GM19467 (cell line): ENCODE measurements around the gene ANKRD6.

ENCODE experiments used
- ATAC-seq: cut with Tn5 transposase; IDR thresholded peaks from one replicate; pipeline ENCODE4 v1.9.1; 2021; ENCODE audit warnings: mild to moderate bottlenecking, moderate library complexity; ENCODE audit not compliant: unreplicated experiment

Gene ANKRD6

DNA sequence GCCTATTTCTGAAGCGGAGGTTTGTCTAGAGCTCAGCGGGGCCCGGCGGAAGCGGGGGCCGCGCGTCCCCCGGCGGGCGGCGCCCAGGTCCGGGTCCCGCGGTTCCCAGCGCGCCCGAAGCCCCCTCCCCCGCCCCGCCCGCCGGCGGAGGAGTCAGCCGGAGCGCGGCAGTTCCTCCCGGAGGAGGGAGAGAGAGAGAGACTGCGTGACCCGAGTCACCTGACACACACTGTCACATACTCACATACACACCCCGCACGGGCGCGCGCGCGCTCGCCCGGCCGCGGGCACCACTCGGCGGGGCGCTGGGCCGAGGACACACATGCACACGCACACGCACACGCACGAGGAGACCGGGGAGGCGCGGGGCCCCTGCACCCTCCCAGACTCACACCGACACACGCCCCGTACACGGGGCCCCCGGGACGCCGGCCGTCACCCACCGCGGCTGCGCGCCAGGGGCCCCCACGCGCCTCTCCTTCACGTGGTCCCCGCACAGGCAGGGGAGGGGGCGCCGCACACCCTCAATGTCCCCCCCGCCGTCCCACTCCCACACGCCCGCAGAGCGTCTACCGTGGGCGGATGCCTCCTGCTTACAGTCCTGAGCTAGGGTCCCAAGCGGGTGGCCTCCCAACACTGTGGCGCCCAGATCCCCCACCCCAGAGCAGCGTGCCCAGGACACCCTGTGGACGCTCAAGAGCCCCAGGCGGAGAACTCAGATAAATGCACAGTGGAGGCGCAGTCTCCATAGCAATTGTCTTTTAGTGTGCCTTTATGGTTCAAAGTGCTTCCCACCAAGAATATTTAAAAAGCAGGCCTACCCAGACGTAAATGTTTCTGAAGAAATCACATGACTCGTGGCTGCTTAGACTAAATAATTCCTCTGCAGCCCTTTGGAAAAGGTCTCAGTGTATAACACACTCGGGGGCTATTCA lies 20.6 kb upstream of the ANKRD6 start, which contains the start of gene RRAGD:
RRAGD (minus strand) TSS at position 203 of the 935 bp plus-strand sequence. CDS start 280 bp downstream, outside the sequence.
- ATAC-seq = peak; percentile 69

DNA sequence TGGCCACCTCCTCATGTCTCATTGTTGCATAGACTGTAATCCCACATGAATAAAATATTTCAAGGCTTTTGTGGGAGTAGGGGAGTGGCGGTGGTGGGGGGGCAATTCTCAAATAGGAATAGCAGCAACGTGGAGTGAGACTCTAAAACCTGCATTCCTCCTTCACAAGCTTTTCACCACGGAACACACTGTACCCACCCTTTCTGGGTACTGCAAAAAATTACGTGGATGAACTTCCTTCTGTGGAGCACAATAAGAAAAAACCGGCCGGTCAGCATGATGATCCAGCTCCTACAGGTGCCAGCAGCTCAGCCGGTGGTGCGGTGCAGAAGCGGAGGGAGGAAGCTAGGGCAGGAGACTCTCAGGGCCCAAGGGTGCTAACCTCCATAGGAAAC lies 19.9 kb upstream of the ANKRD6 start:
- no peak for ATAC-seq

DNA sequence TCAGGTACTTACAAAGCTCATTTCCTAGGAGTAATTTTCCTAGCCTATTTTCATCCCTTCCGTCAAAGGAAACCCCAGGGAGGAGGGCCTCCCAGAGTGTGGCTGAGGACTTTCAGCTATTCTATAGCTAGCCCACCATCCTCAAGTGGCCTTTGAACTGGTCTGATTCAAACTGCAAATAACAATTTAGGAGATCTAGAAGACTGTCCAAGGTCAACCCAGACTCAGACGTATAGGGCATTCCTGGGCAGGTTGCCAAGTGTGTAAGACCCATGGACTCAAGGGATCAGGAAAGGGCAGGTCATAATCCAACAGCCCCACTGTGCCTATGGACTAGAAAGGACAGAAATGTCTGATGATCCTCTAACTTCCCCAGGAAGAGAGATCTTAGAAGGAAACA lies 18.7 kb upstream of the ANKRD6 start:
- no peak for ATAC-seq

DNA sequence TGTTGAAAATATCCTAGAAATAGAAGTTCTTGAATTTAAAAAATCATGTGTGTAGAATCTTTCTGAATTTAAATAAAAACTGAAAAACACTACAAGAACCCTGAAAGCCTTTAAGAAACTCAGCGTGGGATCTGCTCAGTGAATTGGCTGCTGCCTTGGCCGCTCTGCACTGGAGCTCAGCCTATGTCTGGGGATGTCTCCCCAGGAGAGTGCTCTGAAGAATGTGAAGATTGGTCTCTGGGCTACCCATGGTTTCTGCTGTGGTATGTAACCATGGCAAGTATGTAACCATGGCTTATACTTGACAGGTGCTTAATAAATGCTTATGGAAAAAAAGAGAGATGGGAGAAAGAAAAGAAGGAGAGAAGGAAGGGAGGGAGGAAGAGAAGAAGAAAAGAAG lies 17.8 kb upstream of the ANKRD6 start:
- no peak for ATAC-seq

DNA sequence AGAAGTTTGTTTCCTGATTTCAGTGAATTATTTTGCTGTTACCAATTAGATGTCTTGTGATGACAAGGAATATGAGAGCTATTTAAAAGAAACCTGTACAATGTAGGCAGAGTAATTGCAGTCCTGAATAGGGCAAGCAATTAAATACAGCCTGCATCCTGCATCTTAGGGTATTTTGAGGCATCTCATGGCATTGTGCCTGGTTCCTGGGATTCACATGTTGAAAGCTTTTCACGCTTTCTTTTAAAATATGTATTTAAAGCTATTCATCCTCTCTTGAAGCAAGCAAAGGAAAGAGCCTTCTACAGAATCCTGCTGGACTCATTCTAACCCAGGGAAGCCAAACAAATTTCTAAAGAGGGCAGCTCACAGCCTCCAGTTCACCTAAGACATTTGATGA lies 16.2 kb upstream of the ANKRD6 start:
- ATAC-seq = no peak

DNA sequence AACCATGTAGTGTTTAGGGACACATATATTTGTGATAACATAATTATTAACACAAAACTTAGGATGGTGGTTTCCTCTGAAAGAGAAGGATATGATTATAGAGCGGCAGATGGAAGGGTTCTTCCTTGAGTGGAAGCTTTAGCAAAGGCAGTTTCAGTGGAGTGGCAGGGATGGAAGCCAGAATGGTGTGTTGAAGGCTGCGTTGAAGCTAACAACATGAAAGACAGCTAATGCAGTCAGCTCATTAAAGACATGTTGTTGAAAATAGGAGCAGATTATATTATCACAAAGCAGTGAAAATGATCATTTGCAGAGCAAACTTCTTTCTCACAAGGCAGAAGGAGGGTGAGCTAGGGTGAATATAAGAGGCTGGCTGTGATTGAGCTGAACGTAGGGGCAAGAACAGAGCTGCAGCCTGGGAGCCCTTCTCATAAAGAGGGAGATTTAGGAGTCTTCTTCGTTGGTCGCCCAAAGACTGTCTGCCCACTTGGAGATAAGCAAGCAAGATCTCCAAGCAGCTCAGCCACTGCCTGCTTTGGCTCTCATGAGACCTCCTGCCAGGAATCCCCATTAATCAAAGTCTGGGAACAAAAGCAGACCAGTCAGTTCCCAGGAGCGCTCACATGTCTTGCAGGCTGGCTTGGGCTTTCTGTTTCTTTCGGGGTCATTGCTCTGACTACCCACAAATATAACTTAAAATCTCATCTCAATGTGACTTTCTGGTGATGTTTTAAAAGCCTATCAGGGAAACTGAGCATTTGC lies 2.6 kb upstream of the ANKRD6 start:
- ATAC-seq = no peak

DNA sequence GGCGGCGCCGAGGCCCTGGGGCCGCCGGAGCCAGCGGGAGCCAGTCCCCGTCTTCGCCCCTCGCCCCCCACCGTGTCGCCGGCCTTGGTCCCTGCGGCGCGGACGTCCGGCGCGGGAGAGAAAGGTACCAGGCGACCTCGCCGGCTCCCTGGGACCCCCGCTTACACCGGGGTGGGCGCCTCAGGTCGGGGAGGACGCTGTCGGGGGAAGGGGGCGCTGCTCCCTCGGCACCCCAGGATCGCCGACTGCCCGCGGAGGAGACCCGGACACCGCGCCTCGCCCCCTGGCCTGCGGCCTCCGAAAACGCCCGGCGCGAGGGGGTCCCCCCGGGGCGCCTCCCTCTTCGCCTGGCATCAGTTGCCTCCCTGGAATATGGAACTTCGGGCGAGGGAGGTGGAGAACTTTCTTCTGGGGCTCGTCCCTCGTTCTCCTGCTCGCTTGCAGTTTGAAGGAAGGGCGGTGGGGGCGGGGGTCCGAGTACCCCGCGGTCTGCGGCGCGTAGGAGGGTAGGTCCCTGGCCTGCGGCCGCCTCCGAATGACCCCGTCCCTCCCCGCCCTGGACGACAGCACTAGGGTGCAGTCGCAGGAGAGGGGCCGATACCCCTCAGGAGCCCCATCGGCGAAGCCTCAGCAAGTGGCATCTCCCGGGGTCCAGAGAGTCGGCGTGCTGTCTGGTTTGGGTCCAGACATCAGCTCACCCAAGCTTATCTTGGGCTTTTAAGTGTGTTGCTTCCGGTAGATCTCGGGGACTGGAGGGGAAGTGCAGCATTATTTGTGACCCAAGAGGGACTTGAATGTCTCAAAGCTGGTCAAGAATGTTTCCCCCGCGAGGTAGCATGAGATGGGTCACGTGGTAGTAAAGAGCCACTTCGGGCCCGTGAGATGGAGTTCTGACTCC lies 549 bp downstream of the ANKRD6 start:
- ATAC-seq = peak; percentile 16

DNA sequence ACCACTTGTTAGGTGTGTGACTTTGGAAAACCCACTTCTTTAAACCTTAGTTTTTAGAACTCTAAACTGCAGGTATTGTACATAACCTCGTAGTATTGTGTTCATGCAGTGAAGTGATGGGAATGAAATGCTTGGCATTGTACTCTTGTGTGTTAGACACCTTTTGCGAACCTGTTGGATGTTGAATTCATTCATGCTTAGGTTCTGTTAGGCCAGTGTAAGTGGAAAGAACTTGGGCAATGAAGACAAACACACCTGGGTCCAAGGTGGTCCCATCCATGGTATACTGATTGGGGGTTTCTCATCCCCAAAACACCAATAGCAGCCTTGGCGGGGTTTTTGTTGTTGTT lies 1.2 kb downstream of the ANKRD6 start:
- ATAC-seq = no peak

DNA sequence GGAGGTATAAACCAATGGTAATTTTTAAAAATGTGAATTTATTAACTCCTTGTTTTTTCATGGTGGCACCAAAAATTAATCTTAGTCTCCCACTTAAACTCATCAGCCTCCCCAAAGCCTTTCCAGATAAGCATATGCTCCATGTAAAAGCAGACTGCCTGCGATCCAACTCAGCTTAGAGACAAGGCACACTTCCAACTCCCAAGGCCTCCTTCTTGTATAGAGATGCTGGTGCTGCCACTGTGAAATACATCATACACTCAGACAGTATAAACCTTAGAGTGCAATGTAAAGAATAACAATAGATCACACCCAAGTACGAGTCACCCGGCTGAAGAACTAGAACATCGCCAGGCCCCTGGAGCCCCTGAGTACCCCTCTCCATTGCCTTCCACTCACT lies 2.0 kb downstream of the ANKRD6 start:
- no peak for ATAC-seq

DNA sequence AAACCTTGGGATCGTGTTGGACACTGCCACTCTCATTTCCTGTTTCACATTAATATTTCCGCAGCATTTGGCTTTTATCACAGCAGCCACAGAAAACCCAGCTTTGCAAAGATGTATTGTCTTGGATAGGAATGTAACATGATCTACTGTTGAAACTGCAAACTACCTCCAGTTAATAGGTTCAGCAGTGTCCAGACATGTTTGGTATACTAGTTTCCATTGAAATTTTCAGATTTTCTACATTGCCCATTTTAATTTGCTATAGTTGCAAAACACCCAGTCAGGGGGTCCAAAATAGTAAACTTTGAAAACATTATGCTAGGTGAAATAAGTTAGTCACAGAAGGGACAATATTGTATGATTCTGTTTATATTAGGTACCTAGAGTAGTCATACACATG lies 3.3 kb downstream of the ANKRD6 start:
- no peak for ATAC-seq

DNA sequence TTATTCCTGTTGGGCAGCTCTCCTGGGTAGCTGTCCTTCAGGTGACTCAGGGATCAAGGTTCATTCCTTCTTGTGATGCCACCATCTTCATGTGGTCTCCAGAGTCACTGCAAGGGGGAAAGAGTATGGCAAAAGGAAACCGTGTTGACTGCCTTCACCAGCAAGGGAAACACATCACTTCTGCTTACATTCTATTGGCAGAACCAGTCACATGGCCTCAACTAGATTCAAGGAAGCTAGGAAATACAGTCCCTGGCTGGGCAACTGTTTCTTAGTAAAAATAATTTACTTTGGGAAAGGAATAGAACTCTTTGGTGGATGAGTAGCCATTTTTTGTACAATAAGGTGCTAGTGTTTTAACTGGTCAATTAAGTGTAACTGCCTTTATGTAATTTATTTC lies 5.3 kb downstream of the ANKRD6 start:
- no peak for ATAC-seq

DNA sequence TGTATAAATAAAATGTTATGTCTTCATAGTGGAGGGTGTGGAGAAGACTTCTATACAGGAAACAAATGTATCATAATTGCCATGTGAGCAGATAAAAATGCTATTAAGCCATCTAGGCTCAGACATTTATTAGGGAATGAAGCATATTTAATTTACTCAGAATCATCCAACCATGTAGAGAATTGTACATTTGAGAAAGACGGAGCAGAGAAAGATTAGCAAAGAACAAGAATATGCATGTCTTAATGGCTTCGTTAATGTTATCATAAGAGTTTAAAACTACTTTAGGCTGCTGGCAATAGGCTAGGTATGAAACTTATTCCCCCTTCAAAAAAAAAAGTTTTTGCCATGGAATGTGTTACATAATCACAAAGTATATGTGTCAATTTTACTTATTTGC lies 6.1 kb downstream of the ANKRD6 start:
- ATAC-seq = no peak

DNA sequence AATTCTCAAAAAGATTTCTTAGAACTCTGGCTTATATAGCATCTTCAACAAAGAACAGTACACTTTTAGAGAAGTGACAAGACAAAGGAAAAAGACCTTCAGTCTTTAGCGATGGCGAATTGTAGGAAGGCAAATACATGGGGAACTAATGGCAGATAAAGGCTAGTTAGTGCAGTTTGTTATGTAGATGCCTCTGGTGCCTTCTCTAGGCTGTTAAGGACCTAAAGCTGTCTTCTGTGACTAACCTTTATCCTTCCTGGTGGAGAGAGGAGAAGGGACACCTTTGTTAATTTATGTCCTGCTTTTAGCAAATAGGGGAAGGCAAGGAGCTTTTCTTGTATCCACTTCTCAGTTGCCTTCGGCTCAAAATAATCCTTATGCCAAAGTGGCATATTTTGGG lies 7.2 kb downstream of the ANKRD6 start:
- no peak for ATAC-seq

DNA sequence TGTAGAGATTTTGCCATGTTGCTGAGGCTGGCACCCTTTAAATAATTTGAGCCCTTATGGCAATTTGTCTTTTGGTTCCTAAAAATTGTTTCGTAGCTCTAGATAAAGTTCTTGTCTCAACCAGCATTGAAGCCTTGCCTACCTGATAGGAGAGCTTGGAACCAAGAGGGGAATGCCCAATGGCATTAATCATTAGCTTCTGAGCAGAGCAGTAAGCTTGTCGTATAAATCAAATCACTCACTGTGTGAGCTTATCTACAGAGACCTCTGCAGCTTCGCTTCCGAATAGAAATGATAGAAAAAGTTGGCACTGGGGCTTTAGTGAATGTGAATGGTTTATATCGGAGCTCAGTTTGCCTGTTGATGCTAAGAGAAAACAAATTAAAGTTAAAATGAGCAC lies 10.7 kb downstream of the ANKRD6 start:
- no peak for ATAC-seq

DNA sequence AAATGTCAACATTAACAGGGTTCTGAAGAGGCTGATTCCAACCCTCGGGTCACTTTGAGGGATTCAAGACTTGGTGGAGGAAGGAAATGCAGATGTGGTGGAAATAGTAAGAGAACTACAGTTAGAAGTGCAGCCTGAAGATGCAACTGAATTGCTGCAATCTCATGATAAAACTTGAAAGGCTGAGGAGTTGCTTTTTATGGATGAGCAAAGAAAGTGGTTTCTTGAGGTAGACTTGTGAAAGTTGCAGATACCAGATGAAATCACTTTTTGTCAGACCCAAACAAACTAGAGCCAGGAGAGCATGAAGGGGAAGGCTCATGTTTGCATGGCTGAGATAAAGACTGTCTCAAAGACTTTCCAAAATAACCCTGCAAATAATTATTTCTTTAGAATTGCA lies 16.2 kb downstream of the ANKRD6 start:
- no peak for ATAC-seq

DNA sequence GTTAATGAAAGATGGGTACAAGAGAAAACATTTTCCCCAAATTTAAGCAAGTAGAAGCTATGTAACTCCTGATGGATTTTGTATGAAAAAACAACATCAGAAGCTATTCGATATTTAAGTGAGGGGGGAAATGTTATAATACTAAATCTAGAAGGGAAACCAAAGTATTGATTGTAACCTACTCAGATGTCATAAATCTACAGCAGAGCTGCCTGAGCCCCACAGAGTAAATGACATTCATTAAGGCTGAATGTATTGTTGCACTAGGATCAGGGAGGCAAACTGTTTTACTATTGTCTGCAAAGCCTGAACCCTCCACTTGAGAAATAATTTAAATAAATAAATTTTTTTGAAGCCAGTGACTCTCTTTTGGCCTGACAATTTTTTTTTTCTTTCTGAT lies 19.3 kb downstream of the ANKRD6 start:
- ATAC-seq = no peak

DNA sequence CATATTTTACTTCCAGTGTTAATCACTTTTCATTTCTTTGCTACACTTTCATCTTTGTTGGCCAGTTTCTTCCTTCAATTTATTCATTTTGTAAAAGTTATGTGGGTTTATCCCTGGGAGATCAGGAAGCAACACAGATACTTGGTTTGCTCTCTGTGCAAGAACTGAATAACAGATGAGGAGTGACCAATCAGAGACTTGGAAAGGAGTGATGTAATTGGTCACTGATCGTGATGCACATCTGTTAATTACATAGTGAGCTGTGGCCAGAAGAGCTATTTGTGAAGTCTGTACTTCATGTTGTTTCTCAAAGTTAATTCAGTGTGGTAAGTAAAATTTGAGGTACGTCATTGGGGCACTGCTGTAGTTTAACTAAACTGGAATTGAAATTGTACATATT lies 21.3 kb downstream of the ANKRD6 start:
- ATAC-seq = no peak

DNA sequence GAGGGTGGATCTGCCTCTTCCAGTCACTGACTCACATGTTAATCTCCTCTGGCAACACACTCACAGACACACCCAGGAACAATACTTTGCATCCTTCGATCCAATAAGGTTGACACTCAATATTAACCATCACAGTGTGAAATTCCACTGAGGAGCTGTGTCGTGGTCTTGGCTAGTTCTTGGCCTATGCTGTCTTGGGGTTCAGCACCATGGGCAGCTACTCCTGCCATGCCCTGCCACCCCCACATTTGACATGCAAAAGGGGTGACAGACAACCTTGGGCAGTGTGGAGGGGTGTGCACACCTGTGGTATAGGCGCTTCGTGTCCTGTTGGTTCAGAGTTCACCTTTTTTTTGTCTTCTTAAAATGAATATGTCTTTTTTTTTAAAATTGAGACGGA lies 25.8 kb downstream of the ANKRD6 start:
- no peak for ATAC-seq

DNA sequence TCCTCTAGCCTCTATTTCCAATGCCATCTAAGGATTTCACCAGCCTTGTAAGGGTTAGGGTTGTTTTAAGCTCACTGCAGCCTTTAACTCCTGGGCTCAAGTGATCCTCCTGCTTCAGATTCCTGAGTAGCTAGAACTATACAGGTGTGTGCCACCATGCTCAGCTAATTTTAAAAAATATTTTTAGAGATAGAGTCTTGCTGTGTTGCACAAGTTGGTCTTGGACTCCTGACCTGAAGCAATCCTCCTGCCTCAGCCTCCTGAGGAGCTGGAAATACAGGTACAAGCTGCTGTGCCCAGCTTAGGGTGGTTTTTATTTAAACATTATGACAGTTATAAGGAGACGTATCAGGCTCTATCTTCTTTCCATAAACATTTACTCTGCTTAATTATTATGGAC lies 26.5 kb downstream of the ANKRD6 start:
- ATAC-seq = no peak

DNA sequence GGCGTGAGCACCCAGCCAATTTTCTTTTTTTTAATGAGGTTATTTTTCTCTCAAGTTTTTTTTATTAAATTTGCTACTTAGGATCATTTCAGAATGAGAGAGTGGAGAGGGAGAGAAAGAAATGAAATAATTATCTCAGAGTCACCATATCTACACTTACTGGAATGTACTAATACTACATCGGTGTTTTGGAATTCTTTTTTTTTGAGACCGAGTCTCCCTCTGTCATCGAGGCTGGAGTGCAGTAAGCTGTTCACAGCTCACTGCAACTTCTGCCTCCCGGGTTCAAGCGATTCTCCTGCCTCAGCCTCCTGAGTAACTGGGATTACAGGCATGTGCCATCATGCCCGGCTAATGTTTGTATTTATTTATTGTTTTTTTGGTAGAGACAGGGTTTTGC lies 27.8 kb downstream of the ANKRD6 start:
- ATAC-seq = no peak

DNA sequence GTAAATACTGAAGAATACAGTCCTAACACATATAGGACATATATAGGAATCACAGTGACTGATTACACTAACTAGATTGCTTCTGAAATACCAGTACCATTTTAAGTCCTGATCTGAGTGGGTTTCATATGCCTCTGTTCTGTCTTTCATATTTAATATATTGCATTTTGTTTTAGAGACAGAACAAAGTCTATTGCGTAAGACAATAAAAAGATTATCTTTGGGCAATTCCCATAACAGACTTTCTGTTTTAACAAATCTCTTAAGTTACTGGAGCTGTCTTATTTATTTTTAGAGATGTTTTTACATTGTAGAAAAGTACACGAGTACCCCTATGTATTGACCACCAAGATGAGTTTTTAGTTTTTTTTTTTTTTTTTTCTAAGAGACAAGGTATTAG lies 29.6 kb downstream of the ANKRD6 start:
- ATAC-seq = no peak
